Measurements from ENCODE around the gene GRIN1. TPM values are rescaled to one million over a fixed set of nuclear protein-coding genes. Genes with fewer than 3 reads are reported as not detected.

The GRIN1 gene
- total and polyA plus RNA-seq, 2 of the 13 experiments (the other 11 are each of a cell fraction or from before 2014, with no cell fraction given): 0.13 TPM; not detected in 1

DNA sequence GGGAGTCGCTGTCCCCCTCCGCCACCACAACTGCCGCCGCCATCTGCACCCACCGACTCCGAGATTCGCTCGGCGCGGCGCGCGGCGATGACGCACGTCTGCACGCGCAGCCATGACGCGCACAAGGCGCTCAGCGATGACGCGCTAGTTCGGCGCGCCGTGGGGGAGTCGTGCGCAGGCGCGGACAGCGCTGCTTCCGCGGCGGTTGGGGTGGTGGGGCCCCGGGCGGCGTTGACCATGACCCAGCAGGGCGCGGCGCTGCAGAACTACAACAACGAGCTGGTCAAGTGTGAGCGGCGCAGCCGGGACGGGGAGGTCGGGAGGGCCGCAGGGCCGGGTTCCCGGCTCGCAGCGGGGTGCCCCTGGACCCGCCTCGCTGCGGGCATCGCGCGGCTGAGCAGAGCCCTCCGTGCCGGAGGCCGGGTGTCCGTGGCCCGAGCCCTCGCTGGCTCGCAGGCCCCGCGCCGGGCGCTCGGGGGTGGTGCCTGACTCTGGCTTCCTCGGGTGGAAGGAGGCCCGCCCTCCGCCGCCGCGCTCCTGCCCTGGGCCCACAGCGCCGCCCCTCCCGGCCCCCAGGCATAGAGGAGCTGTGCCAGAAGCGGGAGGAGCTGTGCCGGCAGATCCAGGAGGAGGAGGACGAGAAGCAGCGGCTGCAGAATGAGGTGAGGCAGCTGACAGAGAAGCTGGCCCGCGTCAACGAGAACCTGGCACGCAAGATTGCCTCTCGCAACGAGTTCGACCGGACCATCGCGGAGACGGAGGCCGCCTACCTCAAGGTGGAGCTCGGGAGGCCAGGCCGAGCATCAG lies 49.7 kb downstream of the GRIN1 start, which contains the start of the genes ANAPC2 and SSNA1 (continued):
- TF ChIP-seq, protein P1, sequence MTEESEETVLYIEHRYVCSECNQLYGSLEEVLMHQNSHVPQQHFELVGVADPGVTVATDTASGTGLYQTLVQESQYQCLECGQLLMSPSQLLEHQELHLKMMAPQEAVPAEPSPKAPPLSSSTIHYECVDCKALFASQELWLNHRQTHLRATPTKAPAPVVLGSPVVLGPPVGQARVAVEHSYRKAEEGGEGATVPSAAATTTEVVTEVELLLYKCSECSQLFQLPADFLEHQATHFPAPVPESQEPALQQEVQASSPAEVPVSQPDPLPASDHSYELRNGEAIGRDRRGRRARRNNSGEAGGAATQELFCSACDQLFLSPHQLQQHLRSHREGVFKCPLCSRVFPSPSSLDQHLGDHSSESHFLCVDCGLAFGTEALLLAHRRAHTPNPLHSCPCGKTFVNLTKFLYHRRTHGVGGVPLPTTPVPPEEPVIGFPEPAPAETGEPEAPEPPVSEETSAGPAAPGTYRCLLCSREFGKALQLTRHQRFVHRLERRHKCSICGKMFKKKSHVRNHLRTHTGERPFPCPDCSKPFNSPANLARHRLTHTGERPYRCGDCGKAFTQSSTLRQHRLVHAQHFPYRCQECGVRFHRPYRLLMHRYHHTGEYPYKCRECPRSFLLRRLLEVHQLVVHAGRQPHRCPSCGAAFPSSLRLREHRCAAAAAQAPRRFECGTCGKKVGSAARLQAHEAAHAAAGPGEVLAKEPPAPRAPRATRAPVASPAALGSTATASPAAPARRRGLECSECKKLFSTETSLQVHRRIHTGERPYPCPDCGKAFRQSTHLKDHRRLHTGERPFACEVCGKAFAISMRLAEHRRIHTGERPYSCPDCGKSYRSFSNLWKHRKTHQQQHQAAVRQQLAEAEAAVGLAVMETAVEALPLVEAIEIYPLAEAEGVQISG (CRISPR knock-in tag; IDR thresholded peaks at IDR 0.05): peak; percentile 95
- TF ChIP-seq ZNF644 (CRISPR knock-in tag; IDR thresholded peaks at IDR 0.05; ENCODE audit: low read depth) (no peak), RFX5 (IDR thresholded peaks at IDR 0.05; ENCODE audit: low read depth, low read length) (0 out of 2 replicates have a peak, but pooled peaks have one; percentile 46), ZNF768 (CRISPR knock-in tag; IDR thresholded peaks at IDR 0.05) (peak; percentile 38; the same call in 1 of the 2 replicates), RXRA (CRISPR knock-in tag; IDR thresholded peaks at IDR 0.05) (peak; percentile 77), HDAC6 (IDR thresholded peaks at IDR 0.05; ENCODE audit: low read depth, low read length) (no peak), ZNF3 (CRISPR knock-in tag; IDR thresholded peaks at IDR 0.05) (no peak), FIP1L1 (IDR thresholded peaks at IDR 0.05; ENCODE audit: borderline replicate concordance, insufficient read depth, low read depth, low read length) (no peak), SMC3 (IDR thresholded peaks at IDR 0.05; ENCODE audit: low read length) (peak; percentile 30; the same call in 1 of the 2 replicates), RNF2 (conservative IDR thresholded peaks at IDR 0.05; ENCODE audit: low read depth) (0 out of 2 replicates have a peak, but pooled peaks have one; percentile 47), CREM (IDR thresholded peaks at IDR 0.05) (peak; percentile 98), CREM (CRISPR knock-in tag; IDR thresholded peaks at IDR 0.05) (peak; percentile 100), ZNF780A (CRISPR knock-in tag; IDR thresholded peaks at IDR 0.05) (0 out of 2 replicates have a peak, but pooled peaks have one; percentile 39), MLLT10 (CRISPR knock-in tag; IDR thresholded peaks at IDR 0.05) (no peak), ZNF256 (CRISPR knock-in tag; conservative IDR thresholded peaks at IDR 0.05) (peak; percentile 53; the same call in 1 of the 2 replicates), ZNF335 (CRISPR knock-in tag; IDR thresholded peaks at IDR 0.05) (0 out of 2 replicates have a peak, but pooled peaks have one; percentile 67), ZNF337 (CRISPR knock-in tag; IDR thresholded peaks at IDR 0.05; ENCODE audit: borderline replicate concordance, low read depth) (no peak), POLR2G (IDR thresholded peaks at IDR 0.05; ENCODE audit: low read depth, low read length) (peak; percentile 75), U2AF2 (IDR thresholded peaks at IDR 0.05; ENCODE audit: low read depth, low read length) (no peak), HOXD1 (CRISPR knock-in tag; IDR thresholded peaks at IDR 0.05) (peak; percentile 41; the same call in 1 of the 2 replicates), ZNF879 (CRISPR knock-in tag; IDR thresholded peaks at IDR 0.05) (no peak), ZFY (CRISPR knock-in tag; IDR thresholded peaks at IDR 0.05) (peak; percentile 95), FOXP1 (IDR thresholded peaks at IDR 0.05) (no peak), FOXP1 (CRISPR knock-in tag; IDR thresholded peaks at IDR 0.05) (peak; percentile 30; the same call in 1 of the 2 replicates), ZNF605 (CRISPR knock-in tag; IDR thresholded peaks at IDR 0.05) (peak; percentile 79; the same call in 1 of the 2 replicates), ZFX (CRISPR knock-in tag; IDR thresholded peaks at IDR 0.05; ENCODE audit: low read depth) (peak; percentile 93), CHD4 (IDR thresholded peaks at IDR 0.05; ENCODE audit: borderline replicate concordance, low read length) (no peak)

Data from HepG2 (cell line).